ENCODE data around the gene ATG10.
"Not testable (repeated sequence)": the region's sequence is repeated elsewhere in the genome, so short reads cannot be mapped to it uniquely, and the experiment has no call there.

The ATG10 gene

DNA sequence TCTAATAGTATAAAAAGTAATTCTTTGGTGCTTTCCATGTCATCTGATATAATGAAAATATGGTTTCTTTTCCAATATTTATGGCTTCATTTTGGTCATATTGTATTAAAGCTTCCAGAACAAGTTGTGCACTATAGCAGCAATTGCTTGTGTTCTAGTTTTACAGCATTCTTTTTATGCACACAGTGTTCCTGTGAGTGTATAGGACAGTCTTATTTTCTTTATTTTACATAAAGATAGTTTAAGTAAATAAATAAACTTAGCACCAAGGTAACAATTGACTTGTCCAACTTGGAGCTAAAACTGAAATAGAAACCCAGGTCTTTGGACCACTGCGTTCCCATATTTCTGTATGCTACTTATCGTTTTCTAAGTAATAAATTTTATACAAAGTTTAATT lies 38.9 kb downstream of the ATG10 start:
- no peak for TF ChIP-seq ZNF274 (IDR thresholded peaks at IDR 0.05; ENCODE audit: low read depth, low read length)
- no peak overlapping the region for H3K4me3 ChIP-seq (ENCODE audit: low read length)

DNA sequence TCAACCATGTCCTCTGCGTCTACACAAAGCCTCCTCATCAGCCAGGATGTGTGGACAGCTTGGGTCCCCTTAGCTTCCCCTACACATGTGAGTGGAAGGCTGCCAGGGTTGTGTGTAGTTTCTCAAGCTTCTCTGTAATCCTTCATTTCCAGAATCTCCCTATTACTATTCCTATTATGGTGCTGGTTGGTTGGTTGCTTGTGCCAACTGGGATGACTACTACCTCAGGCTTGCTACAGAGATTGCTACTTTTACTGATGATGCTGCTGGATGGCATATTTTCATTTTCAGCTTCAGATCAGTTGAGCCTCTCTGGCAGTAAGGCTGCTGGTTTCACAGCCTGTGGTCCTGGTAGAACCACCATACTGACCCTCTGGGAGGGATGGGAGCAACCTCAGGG lies 39.9 kb downstream of the ATG10 start:
- no peak for TF ChIP-seq ZNF274 (IDR thresholded peaks at IDR 0.05; ENCODE audit: low read depth, low read length)
- no peak overlapping the region for H3K4me3 ChIP-seq (ENCODE audit: low read length)

DNA sequence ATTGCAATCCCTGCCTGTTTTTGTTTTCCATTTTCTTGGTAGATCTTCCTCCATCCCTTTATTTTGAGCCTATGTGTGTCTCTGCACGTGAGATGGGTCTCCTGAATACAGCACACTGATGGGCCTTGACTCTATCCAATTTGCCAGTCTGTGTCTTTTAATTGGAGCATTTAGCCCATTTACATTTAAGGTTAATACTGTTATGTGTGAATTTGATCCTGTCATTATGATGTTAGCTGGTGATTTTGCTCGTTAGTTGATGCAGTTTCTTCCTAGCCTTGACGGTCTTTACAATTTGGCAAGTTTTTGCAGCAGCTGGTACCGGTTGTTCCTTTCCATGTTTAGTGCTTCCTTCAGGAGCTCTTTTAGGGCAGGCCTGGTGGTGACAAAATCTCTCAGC lies 42.8 kb downstream of the ATG10 start:
- H3K4me3 ChIP-seq (ENCODE audit: low read length) = not testable (repeated sequence)

DNA sequence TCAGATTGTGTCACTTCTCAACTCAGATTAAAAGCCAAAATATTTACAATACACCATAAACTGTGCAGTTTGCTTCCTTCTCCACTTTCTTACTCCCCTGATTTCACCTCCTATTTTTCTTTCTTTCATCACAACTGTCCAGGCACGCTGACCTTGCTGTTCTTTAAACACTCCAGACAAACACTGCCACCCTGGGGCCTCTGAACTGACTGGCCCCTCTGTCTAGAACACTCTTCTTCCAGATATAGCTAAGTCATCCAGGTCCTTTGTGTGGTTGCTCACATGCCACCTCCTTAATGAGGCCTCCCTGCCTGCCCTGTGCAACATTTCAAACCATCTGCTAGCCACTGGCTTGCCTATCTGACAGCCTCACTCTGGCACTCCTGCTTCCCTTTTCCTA lies 46.6 kb downstream of the ATG10 start:
- no peak for TF ChIP-seq ZNF274 (IDR thresholded peaks at IDR 0.05; ENCODE audit: low read depth, low read length)

DNA sequence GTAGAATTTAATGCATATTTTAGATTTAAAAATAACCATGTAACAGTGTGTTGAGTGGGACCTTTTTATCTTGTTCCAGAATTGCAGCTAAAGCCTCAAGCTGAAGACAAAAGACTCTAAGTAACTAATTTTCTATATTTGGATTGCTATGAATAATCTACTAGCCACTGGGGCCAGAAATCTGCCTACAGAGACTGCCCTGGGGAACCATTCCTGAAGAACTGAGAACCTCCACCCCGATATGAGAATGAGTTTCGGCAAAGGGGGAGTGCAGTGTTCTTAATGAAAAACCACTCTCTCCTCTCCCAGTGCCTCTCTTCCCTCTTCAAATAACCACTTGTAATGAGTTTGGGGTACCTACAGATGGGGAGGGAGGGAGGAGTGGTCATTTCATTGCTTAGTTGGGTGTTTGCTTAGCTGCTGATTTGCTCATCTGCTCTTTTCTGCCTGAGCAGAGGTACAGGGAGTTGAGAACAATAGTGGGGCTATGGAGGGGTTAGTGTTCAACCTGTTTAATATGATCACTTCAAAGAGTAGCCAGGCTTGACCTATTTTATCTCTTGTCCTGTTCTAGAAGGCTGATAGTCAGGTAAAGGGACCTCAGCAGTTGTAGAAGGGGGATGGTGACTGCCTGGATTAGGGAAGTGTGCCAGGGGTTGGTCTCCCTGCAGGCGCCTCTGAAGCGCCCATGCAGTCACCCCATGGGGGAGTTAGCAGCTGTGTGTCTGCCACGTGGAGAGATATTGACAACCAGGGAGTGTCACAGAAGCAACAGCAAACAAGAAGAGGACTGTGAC lies 47.7 kb downstream of the ATG10 start:
- no peak for TF ChIP-seq ZNF274 (IDR thresholded peaks at IDR 0.05; ENCODE audit: low read depth, low read length)
- no peak overlapping the region for H3K4me3 ChIP-seq (ENCODE audit: low read length)

More for the DNA sequence above, 46.6 kb downstream of the ATG10 start:
- no peak overlapping the region for H3K4me3 ChIP-seq (ENCODE audit: low read length)

DNA sequence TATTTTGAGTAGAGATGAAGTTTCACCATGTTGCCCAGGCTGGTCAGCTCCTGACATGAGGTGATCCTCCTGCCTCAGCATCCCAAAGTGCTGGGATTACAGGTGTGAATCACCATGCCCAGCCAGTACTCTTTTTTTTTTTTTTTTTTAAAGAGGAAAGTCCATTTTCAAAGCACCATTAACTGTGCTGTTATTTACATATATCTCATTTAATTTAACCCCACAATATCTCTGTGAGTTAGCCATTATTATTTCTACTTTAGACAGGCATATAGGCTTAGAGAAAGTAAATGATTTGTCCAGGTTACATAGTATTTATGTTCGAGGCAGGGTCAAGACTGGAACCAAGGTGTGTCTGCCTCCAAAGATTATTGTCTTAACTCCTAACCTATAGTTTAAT lies 50.7 kb downstream of the ATG10 start:
- TF ChIP-seq ZNF274 (IDR thresholded peaks at IDR 0.05; ENCODE audit: low read depth, low read length) = no peak
- no peak overlapping the region for H3K4me3 ChIP-seq (ENCODE audit: low read length)

DNA sequence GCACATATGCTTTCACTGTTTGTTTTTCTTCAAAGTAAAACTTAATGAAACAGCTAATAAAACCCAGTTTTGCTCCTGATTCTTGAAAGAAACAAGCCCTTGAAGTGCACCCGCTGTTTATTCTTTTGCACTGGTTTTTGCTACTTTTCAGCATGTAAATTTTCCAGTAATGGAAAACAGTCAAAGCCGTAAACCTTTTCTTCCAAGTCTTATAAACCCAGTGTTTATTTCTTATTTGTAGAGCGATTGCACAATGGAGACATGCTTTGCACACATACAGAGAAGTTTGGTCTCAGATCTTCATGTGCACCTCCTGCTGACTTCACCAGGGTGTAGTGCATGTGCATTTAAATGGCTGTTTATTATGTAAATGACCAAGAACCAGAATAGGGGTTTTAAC lies 51.8 kb downstream of the ATG10 start:
- no peak for TF ChIP-seq ZNF274 (IDR thresholded peaks at IDR 0.05; ENCODE audit: low read depth, low read length)
- H3K4me3 ChIP-seq (ENCODE audit: low read length) = no peak overlapping the region

DNA sequence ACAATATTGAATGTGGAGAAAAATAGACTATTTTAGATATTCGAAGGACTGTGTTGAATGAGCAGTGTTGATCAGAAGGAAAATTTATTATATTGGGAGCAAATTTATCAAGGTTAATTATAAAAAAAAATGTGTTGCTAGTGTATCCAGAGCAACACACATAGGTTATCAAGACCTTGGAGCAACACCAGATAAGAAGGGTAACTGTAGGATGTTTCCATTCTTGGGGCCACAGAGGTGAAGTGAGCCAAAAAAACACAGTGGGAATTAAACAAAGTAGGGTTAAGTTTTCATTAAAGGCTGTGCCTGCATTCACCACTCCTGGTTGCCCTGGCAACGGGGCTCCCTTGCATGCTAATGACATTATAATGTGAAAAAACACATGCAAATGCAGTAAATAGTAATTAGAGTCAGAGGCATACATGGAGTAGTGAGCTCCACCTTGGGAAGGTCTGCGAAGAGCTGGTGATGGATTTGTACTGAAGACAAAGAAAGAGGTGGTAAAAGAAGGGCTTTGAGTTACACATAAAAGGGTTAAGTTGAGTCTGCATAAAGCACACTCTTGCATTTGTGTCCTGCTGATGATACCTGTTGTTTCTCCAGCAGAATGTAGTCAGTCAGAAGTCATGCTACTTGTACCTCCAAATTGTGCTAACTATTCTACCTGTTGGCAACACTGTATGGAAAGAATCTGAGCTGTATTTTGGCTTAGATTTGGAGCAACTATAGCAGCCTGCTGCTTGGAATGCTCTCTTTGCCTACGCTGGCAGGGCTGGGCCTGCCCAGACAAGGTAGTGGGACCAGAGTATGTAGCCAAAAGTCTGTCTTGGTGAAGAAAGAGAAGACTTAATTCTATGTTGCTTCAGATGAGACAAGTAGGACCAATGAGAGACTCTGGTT lies 59.6 kb downstream of the ATG10 start:
- no peak for TF ChIP-seq ZNF274 (IDR thresholded peaks at IDR 0.05; ENCODE audit: low read depth, low read length)
- no peak overlapping the region for H3K4me3 ChIP-seq (ENCODE audit: low read length)

DNA sequence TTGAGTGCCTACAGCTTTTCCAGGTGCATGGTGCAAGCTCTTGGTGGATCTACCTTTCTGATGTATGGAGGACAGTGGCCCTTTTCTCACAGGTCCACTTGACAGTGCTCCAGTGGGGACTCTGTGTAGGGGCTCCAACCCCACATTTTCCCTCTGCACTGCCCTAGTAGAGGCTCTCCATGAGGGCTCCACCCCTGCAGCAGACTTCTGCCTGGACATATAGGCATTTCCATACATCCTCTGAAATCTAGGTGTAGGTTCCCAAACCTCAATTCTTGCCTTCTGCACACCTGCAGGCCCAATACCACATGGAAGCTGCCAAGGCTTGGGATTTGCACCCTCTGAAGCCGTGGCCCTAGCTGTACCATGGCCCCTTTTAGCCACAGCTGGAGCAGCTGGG lies 71.1 kb downstream of the ATG10 start:
- H3K4me3 ChIP-seq (ENCODE audit: low read length) = not testable (repeated sequence)

DNA sequence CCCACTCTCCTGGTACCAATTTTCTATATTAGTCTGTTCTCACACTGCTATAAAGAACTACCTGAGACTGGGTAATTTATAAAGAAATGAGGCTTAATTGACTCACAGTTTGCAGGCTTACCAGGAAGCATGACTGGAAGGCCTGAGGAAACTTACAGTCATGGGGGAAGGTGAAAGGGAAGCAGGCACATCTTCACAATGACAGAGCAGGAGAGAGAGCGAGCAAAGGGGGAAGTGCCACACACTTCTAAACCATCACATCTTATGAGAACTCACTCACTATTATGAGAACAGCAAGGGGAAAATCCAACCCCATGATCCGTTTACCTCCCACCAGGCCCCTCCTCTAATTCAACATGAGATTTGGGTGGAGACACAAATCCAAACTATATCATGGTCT lies 72.2 kb downstream of the ATG10 start:
- no peak overlapping the region for H3K4me3 ChIP-seq (ENCODE audit: low read length)
- TF ChIP-seq ZNF274 (IDR thresholded peaks at IDR 0.05; ENCODE audit: low read depth, low read length) = no peak

DNA sequence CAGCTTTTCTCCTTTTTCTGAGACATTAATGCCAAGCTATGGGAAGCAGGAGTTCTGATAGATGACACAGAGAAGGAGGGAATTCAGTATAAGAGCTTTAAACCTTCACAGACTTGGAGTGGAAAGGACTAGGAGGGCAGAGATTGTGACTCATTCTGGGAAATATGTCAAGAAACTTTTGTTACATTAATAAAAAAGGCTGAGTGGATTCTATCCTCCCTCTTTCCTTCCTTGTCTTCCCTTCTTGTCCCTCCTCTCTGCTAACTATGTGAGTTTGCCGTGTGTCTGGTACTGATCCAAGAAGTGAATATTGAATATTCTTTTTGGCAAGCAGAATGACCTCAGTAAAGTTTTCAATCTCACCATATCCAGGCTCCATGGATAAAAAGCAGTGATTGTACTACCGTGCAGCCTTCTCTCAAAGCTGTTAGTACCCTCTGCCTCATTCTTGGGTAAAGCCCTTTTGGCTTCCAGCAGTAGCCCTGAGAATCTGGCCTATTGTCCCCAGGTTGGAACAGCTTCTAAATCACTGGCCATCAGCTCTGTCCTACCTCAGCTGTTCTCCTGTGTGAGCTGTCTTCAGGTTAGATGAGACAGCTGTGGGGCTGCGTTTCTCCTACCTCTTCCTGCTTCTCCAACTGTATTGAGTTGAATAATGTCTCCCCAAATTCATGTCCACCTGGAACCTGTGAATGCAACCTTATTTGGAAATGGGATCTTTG lies 73.9 kb downstream of the ATG10 start:
- no peak for TF ChIP-seq ZNF274 (IDR thresholded peaks at IDR 0.05; ENCODE audit: low read depth, low read length)
- no peak overlapping the region for H3K4me3 ChIP-seq (ENCODE audit: low read length)

DNA sequence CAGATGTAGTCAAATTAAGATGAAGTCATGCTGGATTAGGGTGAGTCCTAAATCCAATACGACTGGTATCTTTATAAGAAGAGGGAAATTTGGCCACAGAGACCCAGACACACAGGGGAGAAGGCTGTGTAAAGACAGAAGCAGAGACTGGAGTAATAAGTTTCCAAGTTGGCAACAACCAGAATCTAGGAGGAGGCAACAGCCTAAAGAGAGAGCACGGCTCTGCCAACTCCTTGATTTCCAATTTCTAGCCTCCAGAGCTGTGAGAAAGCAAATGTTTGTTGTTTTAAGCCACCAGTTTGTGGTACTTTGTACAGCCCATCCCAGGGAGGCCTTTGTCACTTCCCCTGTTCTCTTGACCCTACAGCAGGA lies 74.4 kb downstream of the ATG10 start:
- no peak overlapping the region for H3K4me3 ChIP-seq (ENCODE audit: low read length)
- no peak for TF ChIP-seq ZNF274 (IDR thresholded peaks at IDR 0.05; ENCODE audit: low read depth, low read length)

DNA sequence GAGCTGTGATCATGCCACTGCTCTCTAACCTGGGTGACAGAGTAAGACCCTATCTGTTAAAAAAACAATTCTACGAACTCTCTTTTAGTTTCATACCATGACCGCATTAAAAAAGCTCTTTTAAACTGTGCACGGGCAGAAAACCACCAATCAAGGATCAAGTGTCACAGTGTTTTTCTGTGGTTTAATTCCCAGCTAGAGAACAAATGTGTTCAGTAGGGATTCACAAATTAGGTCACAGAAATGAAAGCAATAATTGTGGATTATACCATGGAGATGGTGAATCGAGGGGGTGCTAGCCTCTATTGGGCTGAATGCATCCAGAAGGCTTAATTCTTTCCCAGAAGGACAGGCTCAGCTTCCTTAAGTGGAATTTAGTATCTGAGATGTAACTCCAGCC lies 79.1 kb downstream of the ATG10 start:
- H3K4me3 ChIP-seq (ENCODE audit: low read length) = no peak overlapping the region
- TF ChIP-seq ZNF274 (IDR thresholded peaks at IDR 0.05; ENCODE audit: low read depth, low read length) = no peak

DNA sequence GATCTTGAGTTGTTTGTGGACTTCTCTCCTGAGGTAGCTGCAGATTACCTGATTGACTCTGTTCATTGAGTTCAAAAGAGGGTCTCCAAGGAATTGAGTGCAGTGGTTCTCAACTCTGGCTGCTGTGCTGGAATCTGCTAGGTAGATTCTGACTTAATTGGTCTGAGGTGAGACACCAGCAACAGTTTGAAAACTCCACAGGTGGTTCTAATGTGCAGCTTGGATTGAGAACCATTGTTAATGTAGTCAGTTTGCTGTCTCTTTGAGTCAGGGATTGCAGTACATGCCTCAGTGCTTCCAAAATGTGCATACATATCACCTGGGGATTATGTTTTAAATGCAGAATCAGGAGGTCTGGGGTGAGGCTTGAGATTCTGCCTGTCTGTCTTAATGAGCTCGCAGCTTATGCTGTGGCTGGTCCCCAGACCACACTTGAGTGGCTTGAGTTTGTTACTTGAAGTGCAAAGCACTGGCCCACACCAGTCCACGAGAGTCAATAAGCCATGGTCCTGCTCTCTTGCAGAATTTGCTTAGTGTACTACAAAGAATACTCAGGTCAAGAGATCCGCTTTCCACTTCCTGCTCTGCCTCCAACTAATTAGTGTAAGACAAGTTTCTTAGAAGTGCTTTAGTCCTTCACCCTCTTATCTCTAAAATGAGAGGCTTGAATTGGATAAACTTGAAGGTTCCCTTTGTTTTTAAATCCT lies 82.3 kb downstream of the ATG10 start:
- no peak overlapping the region for H3K4me3 ChIP-seq (ENCODE audit: low read length)
- TF ChIP-seq ZNF274 (IDR thresholded peaks at IDR 0.05; ENCODE audit: low read depth, low read length) = no peak
